Smooth muscle cell of the brain vasculature (primary cell): ENCODE measurements around the gene SLC24A3.

Experiments
- DNase-seq: peaks from one replicate; pipeline ENCODE4 v3.0.0-alpha.2; 2012; ENCODE audit warnings: low read depth, low spot score

SLC24A3 gene

GRCh38 chr20:19765913-19766312 is 553.5 kb downstream of the SLC24A3 start:
- no peak for DNase-seq

- no peak for DNase-seq
These were observed 554.6 kb downstream of the SLC24A3 start for GRCh38 chr20:19767070-19767469.

DNA sequence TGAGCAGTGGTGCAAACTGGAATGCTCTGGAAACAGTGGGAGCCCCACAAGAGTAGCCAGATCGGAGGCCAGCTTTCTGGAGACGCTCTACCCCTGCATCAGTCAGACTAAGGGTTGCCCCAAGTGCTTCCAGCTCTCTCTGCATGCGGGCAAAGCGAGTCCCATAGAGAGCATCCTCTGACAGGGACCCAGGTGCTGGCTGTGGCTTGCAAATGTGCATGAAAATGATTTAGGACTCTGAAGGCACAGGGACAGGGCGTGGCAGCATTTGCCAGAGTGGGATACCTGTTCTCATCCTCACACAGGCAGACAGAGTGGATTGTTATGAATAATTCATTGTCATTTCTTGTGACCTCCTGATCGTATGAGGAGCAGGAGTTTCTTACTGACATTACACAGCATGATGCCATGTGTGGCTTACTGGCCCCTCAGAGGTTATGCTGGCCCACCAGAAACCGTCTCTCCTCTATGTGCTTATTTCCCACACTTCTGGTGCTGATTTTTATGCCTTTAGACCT is 555.9 kb downstream of the SLC24A3 start:
- DNase-seq: no peak

DNA sequence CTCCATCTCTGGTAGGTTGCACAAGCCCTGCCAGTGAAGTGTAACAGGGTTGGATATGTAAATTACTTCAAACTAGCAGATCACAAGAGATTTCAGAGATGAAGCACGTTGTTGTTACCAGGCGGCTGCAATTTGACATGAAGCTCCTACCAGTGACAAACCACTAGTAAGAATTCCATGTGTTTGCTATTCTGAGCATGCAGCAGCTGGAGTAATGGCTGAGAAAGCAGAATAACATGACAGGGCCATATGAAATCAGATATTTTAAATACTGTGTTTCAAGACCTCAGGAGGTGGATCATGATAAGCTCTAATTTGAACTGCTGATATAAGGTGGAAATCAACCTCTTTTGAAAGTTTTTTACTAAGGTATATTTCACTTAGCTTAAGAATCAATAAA is 557.1 kb downstream of the SLC24A3 start:
- DNase-seq: no peak

DNA sequence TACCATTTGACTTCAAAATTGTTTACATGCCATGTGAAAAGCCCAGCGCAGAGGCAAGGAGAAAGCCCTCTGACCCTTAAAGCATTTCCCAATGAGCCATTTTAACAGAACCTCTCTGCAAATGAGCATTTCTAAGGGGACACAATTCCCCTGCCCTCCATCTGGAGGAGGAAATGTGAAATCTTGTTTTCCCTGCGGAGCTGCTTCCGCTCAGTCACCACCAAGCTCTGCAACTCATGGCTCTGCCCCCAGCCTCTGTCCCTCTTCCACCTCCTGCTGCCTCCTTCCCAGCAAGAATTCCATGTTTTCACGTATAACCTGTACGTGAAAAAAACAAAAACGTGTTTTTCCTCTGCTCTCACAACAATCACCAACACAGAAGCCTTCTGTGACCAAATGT is 557.9 kb downstream of the SLC24A3 start:
- no peak for DNase-seq

DNA sequence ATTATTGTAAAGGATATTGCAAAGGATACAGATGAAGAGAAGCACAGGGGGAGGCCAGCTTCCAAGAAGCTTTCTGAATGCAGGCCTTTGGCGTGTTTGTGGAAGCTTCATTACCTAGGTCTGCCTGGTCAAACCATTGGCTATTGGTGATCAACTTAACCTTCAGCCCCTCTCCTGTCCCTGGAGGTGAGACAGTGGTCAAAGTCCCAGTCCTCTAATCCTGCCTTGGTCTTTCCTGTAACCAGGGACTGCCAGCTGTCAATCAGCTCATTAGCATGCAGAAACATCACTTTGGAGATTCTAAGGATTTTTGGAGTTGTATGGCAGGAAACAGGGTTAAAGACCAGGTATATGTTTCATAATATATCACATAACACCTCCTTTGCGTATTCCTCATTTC is 558.6 kb downstream of the SLC24A3 start:
- no peak for DNase-seq
